B cell (primary cell): ENCODE data around the gene NTM. TPM values are rescaled to one million over a fixed set of nuclear protein-coding genes. Genes with fewer than 3 reads are reported as not detected.

Source experiments
- ATAC-seq: fragments of 200-7000 bp; cut with Tn5 transposase; one replicate; pipeline ENCODE4 v1.10.0; 2021; ENCODE audit warnings: low read depth, mild to moderate bottlenecking, moderate number of reproducible peaks, moderate library complexity
- CTCF ChIA-PET: fragments of 350-600 bp; sonication (Branson Sonifier 250); formaldehyde crosslinking; loops from one replicate; lab custom pipeline; 2021; ENCODE audit warnings: antibody characterized with exemption, inconsistent platforms; lab: Charles Lee
- POLR2A ChIA-PET: fragments of 350-600 bp; sonication (Branson Sonifier 250); formaldehyde crosslinking; loops from one replicate; lab custom pipeline; 2021; ENCODE audit warnings: antibody characterized with exemption; lab: Charles Lee
- DNase-seq: peaks from one replicate; pipeline ENCODE4 v3.0.0; 2013
- H2AFZ ChIP-seq: 2 replicates; pipeline ENCODE4 v1.6.1; 2012; ENCODE audit warnings: mild to moderate bottlenecking, low read depth, low read length; ENCODE audit not compliant: insufficient read depth, poor library complexity, severe bottlenecking
- H3K27ac ChIP-seq, 2 donors: 1 replicate in 1 of 2; 2 replicates in 1 of 2; pipeline ENCODE4 v1.5.1; 2012 to 2013; ENCODE audit warnings: low read length in 2 of 2, mild to moderate bottlenecking in 2 of 2, moderate library complexity in 1 of 2
- H3K27me3 ChIP-seq, 4 experiments: fragments of 200-600 bp in 1 of 4; sonication (generic) in 1 of 4; replicated peaks in 1 of 4; 1 replicate in 2 of 4; 2 replicates in 2 of 4; pipeline versions ENCODE4 v1.6.1 to v1.7.0; 2013 to 2016; ENCODE audit warnings: low read length in 3 of 4, mild to moderate bottlenecking in 2 of 4, mixed read lengths in 1 of 4, moderate library complexity in 1 of 4; ENCODE audit not compliant: insufficient read depth in 4 of 4, control insufficient read depth in 3 of 4; ENCODE audit errors: control extremely low read depth in 1 of 4
- H3K36me3 ChIP-seq, 2 experiments: replicated peaks in 1 of 2; 1 replicate in 1 of 2; 2 replicates in 1 of 2; pipeline versions ENCODE4 v1.6.1 to v1.7.1; 2013; ENCODE audit warnings: low read length in 1 of 2; ENCODE audit not compliant: insufficient read depth in 2 of 2, control insufficient read depth in 1 of 2; ENCODE audit errors: control extremely low read depth in 1 of 2, extremely low read depth in 1 of 2
- H3K4me1 ChIP-seq, 2 donors: fragments of 200-600 bp in 1 of 2; sonication (generic) in 1 of 2; 1 replicate in 1 of 2; 2 replicates in 1 of 2; pipeline versions ENCODE4 v1.5.1 to v1.6.1; 2013 to 2017; ENCODE audit warnings: low read length in 2 of 2; ENCODE audit not compliant: control insufficient read depth in 2 of 2, insufficient read depth in 2 of 2
- H3K4me2 ChIP-seq: replicated peaks from 2 replicates; pipeline ENCODE3; 2012; ENCODE audit warnings: mild to moderate bottlenecking, low read depth, low read length; ENCODE audit not compliant: poor library complexity, severe bottlenecking
- H3K4me3 ChIP-seq, 5 experiments: fragments of 200-600 bp in 1 of 5; sonication (generic) in 1 of 5; 1 replicate in 3 of 5; 2 replicates in 2 of 5; pipeline versions ENCODE4 v1.5.1 to v1.7.0; 2011 to 2016; ENCODE audit warnings: low read length in 4 of 5, mild to moderate bottlenecking in 4 of 5, low read depth in 2 of 5, control low read depth in 1 of 5, moderate library complexity in 1 of 5; ENCODE audit not compliant: insufficient read depth in 1 of 5; ENCODE audit errors: control extremely low read depth in 1 of 5, extremely low read depth in 1 of 5
- H3K79me2 ChIP-seq: fragments of 200-600 bp; sonication (generic); one replicate; pipeline ENCODE4 v1.6.0; 2016; ENCODE audit warnings: low read length; ENCODE audit not compliant: control insufficient read depth, insufficient read depth
- H3K9ac ChIP-seq: fragments of 200-600 bp; sonication (generic); 2 replicates; pipeline ENCODE4 v1.6.1; 2017; ENCODE audit warnings: mild to moderate bottlenecking, low read length, moderate library complexity
- H3K9me3 ChIP-seq, 3 donors: one replicate each; pipeline versions ENCODE4 v1.6.1 to v1.7.1; 2013; ENCODE audit warnings: low read length in 2 of 3; ENCODE audit not compliant: control insufficient read depth in 2 of 3, insufficient read depth in 1 of 3; ENCODE audit errors: control extremely low read depth in 1 of 3
- H4K20me1 ChIP-seq: 2 replicates; pipeline ENCODE4 v1.6.0; 2012; ENCODE audit warnings: mild to moderate bottlenecking, low read length; ENCODE audit not compliant: insufficient read depth, control insufficient read depth, poor library complexity, severe bottlenecking
- H3K27ac Mint-ChIP-seq: one replicate; pipeline ENCODE4 v1.8.0; 2021; ENCODE audit warnings: mixed read lengths
- H3K27me3 Mint-ChIP-seq: one replicate; pipeline ENCODE4 v1.8.0; 2021; ENCODE audit warnings: mixed read lengths
- H3K4me1 Mint-ChIP-seq: one replicate; pipeline ENCODE4 v1.8.0; 2021; ENCODE audit warnings: mixed read lengths
- H3K4me3 Mint-ChIP-seq: one replicate; pipeline ENCODE4 v1.8.0; 2021; ENCODE audit warnings: mixed read lengths
- H3K9me3 Mint-ChIP-seq: one replicate; pipeline ENCODE4 v1.8.0; 2022; ENCODE audit warnings: mixed read lengths; ENCODE audit not compliant: insufficient read depth
- CTCF ChIP-seq: fragments of 200-600 bp; IDR thresholded peaks from one replicate; pipeline ENCODE4 v1.8.0; 2022; ENCODE audit warnings: antibody characterized with exemption, mild to moderate bottlenecking
- EZH2 ChIP-seq: IDR thresholded peaks from 2 replicates; pipeline ENCODE4 v1.6.1; 2012; ENCODE audit warnings: borderline replicate concordance, low read depth, mild to moderate bottlenecking, moderate library complexity, low read length; ENCODE audit not compliant: insufficient read depth, poor library complexity, severe bottlenecking
- WGBS: methylation state at CpG from one replicate; pipeline ENCODE4 v1.1.5; 2013; ENCODE audit warnings: missing lambda C conversion rate; ENCODE audit not compliant: insufficient coverage; 5-methylcytosine and 5-hydroxymethylcytosine counted together
- intact Hi-C: fragments of 100-400 bp; cut with micrococcal nuclease; formaldehyde crosslinking; loops from one replicate; pipeline ENCODE4 v1.10.0; 2022
- polyA plus RNA-seq: library from polyadenylated mRNA; depleted of rRNA; stranded (reverse); fragments of >200 nt; gene quantifications from 2 replicates; pipeline ENCODE4 v1.2.3, GENCODE V29; 2012
- total RNA-seq, 2 donors: library from RNA; stranded (reverse); fragments of 120-200 nt in 1 of 2; gene quantifications; 1 replicate in 1 of 2; 2 replicates in 1 of 2; pipeline versions ENCODE4 v1.2.3 to v1.2.4, GENCODE V29; 2013 to 2022

NTM gene
- total and polyA plus RNA-seq, 2 donors (not counting 1 experiment from before 2014, with no cell fraction given) = not detected

GRCh38 chr11:131696690-131697089 lies 326.3 kb downstream of the NTM start:
- DNase-seq = no peak
- no peaks in the 10 kb centered on the region for H3K4me1 Mint-ChIP-seq
- H3K27ac ChIP-seq = no peak overlapping the region
- peaks cover 0 to 8% (median 0%) of the 10 kb centered on the region in 3 donors for H3K9me3 ChIP-seq
- ChIA-PET POLR2A (no interaction called here), CTCF (no interaction called here)
- no peak overlapping the region for H3K4me3 Mint-ChIP-seq
- H3K27me3 ChIP-seq = peaks cover 0 to 16% (median 0%) of the 10 kb centered on the region in 4 experiments
- WGBS = no CpG with 5 or more reads among the region's 8 CpGs
- no peaks in the 10 kb centered on the region for H3K4me1 ChIP-seq
- no peaks in the 10 kb centered on the region for H3K79me2 ChIP-seq
- ATAC-seq = no peak
- H3K9me3 Mint-ChIP-seq = no peaks in the 10 kb centered on the region
- no peak overlapping the region for H2AFZ ChIP-seq
- no peaks in the 10 kb centered on the region for H3K36me3 ChIP-seq
- no peak for TF ChIP-seq EZH2
- TF ChIP-seq CTCF = no peak
- no peak overlapping the region for H3K4me3 ChIP-seq
- H3K4me2 ChIP-seq = no peak overlapping the region
- H4K20me1 ChIP-seq = no peaks in the 10 kb centered on the region
- no peak overlapping the region for H3K9ac ChIP-seq
- peaks cover 26% of the 10 kb centered on the region for H3K27me3 Mint-ChIP-seq
- no peak overlapping the region for H3K27ac Mint-ChIP-seq
- intact Hi-C loops = no loop called here

DNA sequence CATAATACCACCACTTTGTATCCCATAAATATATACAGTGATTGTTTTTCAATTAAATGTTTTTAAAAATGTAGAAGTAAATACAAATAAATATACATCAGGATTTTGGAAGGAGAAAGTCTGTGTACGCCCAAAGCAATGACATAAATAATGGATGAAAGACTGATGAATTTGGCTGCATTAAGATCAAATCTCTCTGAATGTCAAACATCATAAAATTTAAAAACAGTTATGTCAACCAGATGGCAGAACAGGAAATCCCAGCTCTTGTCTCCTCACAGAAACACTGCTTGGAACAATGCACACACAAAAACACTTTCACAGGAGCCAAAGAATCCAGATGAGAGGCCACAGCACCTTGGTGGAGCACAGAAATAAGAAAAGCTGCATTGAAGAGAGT lies 332.9 kb downstream of the NTM start:
- POLR2A ChIA-PET = no interaction called here
- CTCF ChIA-PET = no interaction called here
- TF ChIP-seq EZH2 (no peak), CTCF (no peak)
- no peak overlapping the region for H3K4me3 ChIP-seq
- H2AFZ ChIP-seq = no peak overlapping the region
- H3K4me1 Mint-ChIP-seq = no peaks in the 10 kb centered on the region
- H3K4me1 ChIP-seq = no peaks in the 10 kb centered on the region
- no peak overlapping the region for H3K4me2 ChIP-seq
- intact Hi-C loops = no loop called here
- H3K27me3 Mint-ChIP-seq = peaks cover 3% of the 10 kb centered on the region
- no peak overlapping the region for H3K4me3 Mint-ChIP-seq
- H3K27me3 ChIP-seq = no peaks in the 10 kb centered on the region
- no peak for ATAC-seq
- H3K27ac Mint-ChIP-seq = no peak overlapping the region
- no CpG with 5 or more reads among the region's 1 CpG for WGBS
- no peak overlapping the region for H3K9ac ChIP-seq
- no peaks in the 10 kb centered on the region for H3K79me2 ChIP-seq
- H3K9me3 Mint-ChIP-seq = peaks cover 2% of the 10 kb centered on the region
- peaks cover 0 to 7% (median 2%) of the 10 kb centered on the region in 3 donors for H3K9me3 ChIP-seq
- H3K36me3 ChIP-seq = no peaks in the 10 kb centered on the region
- no peak overlapping the region for H3K27ac ChIP-seq
- no peak for DNase-seq
- H4K20me1 ChIP-seq = no peaks in the 10 kb centered on the region
